Cerebellar nuclear complex (tissue), 1 donor: ENCODE data around the gene CIRBP.

ENCODE experiments used
- DNase-seq, 2 experiments: peaks; one replicate each; lab custom pipeline; 2025; lab: John Stamatoyannopoulos, UW

The CIRBP gene

DNA sequence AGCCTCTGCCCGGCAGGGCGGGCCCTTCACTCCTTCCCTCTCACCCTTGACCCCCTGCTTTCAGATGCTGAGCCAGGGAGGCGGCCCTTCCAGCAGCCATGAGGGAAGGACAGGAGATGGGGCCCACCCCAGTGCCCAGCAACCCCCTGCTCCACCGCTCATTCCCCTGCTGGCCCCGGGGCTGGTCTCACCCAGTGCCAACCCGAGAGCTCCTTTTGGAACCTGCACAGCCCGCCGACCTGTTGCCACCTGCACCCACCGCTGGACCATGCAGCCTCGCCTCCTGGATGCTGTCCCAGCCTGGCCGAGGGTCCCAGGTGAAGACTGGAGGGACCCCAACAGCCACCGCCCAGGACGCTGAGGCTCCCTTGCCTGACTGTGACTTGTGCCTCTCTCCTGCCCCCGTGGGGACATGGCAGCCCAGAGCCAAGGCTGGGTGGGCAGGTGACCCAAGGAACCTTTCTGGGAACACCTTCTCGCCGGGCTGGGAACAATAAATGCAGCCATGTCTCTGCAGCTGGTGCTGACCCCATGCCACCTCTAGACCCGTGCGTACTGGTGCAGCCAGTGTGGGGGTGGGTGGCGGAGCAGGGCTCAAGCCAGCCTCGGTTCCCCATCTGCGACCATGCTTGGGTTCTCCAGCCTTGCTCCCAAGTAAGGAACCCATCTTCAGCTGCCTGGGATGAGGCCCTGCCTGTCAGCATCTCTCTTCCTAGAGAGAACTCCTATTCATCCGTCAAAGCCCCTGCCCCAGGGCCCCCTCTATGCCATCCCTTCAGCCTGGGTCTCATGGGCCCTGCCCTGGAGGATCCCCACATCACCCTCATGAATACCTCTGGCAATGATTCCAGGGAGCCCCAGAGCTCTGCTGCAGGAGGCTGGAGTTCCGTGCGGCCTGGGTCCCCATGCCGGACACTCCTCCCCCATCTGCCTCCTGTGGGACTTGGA is 9.9 kb downstream of the CIRBP start:
- DNase-seq: no peak

DNA sequence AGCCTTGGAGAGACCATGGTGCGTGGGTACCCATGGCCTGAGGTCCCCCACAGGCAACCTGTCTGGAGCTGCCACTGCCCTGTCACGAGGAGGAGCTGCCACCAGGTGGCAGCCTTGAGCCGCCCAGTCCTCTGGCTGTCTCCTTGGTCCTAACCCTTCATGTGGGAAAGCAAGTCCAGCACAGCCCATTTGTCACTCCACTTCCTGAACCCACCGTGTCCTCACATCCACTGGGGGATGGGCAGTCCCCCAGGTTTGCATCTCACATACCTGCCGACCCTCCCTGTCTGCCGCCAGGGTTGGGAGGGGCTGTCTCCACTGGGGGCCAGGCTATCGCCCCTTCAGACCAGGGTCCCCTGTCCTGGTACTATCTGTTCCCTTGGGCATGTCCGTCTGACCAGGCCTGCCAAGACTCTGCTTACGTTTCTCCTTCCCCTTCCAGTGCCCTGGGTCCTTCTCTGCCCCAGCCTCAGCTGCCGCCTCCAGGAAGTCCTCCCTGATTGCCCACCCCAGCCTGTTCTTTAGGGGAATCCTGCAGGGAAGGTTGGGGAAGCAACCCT is 10.7 kb downstream of the CIRBP start:
- peak in 1 of 2 experiments; percentile 43 for DNase-seq

DNA sequence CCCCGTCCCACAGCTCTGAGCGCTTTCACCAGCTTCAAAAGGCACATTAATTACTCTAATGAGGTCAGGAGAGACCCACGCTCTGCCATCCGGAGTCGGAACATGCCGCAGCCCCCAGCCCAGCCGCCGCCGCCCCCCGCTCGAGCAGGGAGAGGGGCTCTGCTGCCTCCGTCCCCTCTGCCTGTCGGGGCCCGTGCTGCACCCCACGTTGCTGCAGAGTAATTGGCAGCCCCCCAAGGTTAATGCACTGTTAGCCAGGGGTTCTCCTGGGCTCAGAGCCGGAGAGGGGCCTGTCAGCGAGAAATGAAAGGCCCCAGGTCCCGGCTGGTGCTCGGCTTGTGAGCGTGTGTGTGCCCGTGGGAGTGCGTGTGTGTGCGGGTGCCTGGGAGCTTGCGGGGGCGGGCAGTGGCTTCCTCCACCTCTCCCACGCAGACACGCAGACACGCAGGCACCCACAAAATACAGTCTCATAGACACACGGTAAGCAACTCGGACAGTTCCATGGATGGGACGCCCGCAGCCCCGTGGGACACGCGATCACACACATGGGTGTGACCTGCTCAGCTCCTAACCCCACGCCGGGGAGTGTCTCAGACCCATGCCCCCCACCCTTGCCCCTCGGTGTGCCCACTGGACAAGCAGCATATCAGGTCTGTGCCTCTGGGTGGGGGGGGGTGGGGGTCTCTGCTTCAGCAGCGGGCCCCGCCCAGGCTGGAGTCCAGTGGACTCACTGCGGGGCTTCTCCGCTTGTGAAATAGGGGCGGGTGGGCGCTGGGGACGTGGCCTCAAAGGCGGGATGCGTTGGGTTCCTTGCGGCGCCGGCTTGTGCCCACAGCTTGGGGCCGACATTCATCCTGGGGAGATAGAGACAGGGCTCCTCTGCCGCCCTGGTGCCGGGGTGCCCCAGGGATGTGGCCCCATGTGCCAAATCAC is 11.8 kb downstream of the CIRBP start:
- DNase-seq: no peak

DNA sequence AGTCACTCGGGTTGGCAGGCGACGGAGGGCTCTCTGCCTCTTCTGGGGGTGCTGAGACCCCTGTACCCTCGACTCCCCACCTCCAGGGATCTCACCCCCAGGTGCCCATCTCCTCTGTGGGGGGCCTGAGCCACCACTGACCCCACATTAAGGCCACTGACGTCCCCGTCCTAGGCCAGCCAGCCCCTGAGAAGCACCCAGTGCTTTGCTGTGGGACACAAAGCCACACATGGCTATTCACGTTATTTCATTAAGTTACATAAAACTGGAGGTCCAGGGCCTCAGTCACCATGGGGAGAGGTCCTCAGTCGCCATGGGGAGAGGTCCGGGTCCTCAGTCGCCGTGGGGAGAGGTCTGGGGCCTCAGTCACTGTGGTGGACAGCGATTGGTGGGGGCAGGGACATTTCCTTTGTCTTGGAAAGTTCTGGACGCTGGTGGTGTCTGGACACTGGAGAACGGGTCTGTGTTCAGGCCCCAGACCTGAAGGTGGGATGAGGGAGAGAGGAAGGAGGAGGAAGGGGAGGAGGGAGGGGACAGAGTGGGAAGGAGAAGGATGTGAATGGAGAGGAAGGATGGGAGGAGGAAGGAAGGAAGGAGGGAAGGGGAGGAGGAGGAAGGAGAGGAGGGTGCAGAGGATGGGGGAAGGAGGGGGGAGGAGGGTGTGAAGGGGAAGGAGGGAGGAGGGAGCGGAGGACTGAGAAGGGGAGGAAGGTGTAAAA is 12.6 kb downstream of the CIRBP start:
- no peak for DNase-seq

DNA sequence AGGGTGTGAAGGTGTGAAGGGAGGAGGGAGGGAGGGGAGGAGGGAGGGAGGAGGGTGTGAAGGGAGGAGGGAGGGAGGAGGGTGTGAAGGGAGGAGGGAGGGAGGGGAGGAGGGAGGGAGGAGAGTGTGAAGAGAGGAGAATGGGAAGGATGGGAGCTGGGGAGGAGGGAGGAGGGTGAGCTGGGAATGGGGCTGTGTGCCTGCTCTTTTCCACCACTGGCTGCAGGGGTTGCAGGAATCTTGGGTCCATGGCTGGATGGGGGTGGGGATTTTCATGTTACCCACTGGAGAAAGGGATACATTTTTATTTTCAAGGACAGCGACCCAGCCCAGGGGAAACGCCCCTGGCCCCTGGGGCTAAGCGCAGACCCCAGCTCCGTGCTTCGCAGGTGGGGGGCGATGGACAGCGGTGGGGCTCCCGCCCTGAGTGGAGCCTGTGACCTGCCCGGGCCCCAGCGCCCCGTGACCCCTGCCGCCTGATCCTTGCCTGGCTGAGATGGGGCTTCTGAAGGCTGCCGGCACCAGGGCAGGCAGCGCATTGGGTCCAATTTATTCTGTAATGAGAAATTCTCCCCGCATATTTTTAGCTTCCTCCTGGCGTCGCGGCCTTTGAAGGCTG is 13.6 kb downstream of the CIRBP start:
- DNase-seq: no peak

DNA sequence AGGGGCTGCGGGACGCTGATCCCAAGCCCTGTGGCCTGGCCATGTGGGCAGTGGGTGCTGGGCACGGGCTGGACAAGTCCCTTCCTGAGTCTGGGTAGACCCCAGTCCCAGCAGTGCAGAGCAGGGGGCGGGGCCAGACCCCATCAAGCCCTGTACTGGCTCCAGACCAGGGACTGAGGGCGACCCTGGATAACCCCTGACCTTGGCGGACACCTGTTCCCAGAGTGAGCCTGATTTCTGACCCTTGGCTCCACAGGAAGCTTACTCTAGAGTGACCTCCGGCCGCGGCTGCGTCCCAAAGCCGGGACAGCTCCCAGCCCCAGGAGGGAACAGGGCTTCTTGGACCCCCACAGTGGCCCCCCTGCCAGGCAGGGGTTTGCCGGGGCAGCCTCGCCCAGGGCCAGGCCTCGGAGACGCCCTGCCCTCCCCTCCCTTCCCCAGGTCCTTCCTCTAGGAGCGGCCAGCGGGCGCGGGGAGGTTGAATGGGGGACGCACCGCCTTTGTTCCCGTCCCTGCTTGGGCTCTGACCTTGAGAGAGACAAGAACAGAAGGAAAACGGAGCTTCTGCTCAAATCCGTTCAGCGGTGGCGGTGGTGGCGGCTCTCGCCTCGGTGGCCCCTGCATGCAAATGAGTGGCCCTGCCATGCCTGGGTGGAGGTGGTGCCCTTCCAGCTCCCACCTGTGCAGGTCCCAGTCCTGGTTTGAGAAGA is 14.2 kb downstream of the CIRBP start:
- no peak for DNase-seq

DNA sequence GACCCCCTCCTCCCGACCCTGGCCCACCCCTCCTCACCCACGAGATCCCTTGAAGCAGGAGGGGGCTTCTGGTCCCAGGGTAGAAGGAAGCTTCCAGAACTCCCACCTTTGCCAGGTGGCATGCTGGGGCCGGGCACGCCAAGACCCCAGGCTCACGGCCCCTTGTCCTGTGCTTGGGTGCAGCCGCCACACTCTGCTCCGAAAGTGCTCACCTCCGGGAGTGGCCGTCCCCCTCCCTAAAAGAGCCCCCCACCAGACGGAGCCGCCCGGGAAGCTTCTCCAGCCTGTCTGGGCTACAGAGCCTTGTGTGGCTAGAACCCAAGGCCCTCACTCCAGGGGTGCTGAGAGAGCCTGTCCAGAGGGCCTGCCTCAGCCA is 14.8 kb downstream of the CIRBP start:
- DNase-seq: no peak

DNA sequence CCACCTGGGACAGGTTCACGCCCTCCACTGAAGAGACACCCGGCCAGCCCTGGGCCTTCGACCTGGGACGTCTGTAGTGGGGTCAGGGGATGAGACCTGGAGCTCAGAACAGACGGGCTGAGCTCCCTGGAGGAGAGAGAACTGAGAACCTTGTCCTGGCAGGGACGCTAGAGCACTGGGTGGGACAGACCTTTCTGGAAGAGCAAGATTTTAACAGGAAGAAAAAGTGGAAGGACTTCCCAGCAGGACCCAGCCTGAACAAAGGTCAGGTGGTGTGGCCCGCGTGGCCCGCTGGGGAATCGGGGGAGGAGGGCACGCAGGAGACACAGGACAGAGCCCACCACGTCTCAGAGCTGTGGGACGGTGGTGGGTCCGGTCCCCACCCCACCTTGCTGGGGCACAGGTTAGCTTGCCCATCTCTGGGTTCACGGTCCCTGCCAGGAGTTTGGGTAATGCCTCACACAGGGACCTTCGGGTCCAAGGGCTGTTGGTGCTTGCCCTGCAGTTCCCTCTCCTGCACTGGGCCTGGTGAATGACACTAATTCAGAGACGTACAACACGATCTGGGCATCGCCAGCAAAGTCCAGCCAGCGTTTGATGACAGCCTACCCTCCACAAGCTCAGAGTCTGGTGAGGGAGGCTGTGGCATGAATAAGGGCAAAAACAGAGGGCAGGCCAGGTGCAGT is 15.3 kb downstream of the CIRBP start:
- DNase-seq: no peak

DNA sequence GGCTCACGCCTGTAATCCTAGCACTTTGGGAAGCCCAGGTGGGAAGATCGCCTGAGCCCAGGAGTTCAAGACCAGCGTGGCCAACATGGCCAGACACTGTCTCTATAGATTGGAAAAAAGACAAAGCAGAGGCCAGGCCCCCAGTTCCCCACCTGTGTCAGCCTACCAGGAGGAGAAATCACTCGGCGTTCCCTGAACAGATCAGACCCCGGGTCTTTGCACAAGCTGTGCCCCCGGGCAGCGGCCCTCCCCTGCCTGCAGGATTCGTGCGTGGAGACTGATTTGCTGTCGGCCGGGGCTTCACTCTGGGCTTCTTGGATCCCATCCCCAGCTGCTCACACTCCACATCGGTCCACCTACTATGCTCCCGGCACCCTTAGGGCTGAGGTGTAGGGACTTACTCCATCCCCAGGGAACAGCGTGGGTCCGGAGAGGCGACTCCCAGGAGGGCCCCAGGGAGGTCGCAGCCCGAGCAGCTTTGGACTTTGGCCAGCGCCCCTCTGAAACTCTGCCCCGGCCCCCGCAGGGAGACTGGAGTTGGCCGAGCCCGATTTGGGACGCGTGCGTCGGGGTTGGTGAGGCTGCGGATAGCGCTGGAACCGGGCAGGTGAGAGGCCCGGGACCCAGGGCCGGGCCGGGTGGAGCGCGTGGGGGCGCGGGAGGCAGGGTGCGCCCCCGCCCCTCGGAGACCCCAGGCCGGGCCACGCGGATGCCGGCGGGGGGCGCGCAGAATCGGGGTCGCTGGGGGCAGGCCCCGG is 16.0 kb downstream of the CIRBP start:
- no peak for DNase-seq

DNA sequence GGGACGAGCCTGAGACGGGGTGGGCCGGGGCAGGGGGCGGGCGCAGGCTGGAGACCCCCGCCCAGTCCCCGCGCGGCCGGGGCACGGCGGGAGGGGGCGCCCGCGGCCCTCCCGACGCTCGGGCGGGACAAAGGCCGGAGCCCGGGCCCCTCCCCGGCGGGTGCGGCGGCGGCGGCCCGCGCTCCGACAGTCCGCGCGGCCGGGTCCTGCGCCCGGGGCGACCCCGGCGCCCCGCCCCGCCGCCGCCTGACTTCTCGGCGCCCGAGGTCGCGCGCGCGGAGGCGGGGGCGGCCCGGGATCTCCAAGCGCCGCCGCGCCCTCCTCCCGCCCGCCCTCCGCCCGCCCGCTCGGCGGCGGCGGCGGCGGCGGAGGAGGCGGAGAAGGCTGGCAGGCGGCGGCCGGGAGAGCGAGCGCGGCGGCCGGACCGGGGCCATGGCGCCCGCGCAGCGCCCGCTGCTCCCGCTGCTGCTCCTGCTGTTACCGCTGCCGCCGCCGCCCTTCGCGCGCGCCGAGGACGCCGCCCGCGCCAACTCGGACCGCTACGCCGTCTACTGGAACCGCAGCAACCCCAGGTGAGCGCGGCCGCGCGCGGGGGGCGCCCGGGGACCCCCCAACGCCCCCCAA is 16.7 kb downstream of the CIRBP start, which contains the start of gene EFNA2:
TSS of gene EFNA2 (plus strand) at position 137 of the 624 bp plus-strand sequence. CDS start at position 433, 296 bp downstream.
- no peak for DNase-seq

DNA sequence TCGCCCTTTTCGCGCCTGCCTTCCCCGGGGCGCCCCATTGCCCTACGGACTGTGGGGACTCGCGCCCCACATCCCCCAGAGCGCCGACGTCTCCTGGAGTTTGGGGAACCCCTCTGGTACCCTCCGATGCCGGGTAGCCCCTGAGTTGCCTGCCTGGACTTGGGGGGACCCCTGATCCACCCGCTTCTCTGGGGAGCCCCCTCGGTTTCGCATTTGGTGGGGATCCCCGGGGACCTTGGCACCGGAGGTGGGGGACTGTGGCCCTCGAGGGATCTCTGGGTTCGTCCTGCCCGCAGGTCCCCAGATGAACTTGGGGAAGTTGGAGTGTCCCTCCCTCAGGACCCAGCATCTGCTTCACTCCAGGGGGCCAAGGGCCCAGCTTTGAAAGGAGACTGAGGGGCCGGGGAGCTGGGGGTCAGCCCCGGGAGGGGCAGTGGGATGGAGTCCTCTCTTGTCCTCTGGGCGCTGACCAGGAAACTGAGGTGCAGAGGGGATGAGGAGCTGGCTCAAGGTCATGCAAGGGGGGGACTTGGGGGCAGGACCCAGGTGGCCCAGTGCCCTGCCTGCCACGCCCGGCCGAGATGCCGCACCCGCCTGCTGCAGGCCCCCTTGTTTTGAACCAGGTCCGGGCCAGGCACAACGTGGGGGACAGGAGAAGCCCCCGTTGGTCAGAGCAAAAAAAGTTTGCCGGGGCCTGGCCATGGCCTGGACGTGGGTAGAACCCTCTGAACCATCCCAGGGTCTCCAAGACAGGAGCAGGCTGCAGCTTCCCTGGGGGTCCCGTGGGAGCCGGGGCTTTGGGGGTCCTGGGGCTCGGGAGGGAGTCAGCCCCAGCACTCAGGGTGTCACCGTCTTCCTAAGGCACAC is 17.6 kb downstream of the CIRBP start:
- no peak for DNase-seq

DNA sequence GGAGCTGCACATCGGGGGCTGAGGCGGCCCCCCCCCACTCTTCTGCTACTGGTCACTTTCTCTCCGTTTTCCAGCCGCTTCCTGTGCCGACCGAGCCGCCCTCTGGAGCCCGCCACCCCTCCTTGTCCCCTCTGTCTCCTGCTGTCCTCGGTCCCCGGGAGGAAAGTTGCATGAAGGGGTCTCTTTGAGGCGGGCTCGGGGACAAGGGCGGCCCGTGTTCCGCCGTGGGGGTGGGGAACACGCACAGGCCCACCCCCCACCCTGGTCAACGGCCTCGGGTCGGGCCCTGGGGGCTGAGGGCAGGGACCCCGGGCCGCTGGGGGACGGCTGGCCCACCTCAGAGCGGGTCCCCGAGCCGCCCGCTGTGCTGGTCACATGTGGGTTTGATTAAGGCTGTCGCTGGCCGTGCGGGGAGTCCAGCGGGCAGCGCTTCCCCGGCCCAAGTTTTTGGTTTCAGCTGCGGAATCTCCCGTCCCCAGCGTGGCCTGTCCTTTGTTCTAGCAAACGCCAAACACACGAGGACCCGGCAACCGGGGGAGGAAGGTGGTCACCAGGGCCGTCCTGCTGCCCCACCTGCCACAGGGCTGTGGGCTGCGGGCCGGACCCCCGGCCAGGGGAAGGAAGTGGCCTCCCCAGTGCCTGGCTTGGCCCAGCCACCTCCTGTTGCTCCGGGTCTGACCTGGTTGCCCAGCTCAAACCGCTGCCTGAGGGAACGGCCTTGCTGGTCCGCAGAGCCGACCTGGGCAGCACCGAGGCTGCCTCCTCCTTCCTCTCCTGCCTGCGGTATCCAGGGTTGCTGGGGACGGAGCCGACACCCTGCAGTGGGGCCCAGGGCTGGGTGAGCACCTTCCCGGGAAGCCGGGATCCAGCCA is 18.5 kb downstream of the CIRBP start:
- DNase-seq: no peak

DNA sequence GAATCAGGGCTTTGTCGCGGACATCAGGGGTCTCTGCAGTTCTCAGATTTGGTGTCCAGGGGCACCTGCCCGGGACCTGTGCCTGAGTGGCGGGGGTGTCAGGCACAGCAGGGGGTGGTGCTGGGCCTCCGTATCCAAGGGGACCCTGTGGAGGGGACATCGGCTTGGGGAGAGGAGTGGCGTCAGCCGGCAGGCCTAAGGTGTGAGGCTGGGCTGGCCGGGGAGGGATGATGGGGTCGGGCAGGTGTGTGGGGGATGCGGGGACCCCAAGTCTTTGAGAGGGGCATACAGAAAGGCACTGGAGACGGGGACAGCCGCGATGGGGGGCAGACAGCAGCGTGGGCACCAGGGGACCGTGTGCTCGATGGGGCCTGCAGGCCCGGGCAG is 19.1 kb downstream of the CIRBP start:
- DNase-seq: no peak

DNA sequence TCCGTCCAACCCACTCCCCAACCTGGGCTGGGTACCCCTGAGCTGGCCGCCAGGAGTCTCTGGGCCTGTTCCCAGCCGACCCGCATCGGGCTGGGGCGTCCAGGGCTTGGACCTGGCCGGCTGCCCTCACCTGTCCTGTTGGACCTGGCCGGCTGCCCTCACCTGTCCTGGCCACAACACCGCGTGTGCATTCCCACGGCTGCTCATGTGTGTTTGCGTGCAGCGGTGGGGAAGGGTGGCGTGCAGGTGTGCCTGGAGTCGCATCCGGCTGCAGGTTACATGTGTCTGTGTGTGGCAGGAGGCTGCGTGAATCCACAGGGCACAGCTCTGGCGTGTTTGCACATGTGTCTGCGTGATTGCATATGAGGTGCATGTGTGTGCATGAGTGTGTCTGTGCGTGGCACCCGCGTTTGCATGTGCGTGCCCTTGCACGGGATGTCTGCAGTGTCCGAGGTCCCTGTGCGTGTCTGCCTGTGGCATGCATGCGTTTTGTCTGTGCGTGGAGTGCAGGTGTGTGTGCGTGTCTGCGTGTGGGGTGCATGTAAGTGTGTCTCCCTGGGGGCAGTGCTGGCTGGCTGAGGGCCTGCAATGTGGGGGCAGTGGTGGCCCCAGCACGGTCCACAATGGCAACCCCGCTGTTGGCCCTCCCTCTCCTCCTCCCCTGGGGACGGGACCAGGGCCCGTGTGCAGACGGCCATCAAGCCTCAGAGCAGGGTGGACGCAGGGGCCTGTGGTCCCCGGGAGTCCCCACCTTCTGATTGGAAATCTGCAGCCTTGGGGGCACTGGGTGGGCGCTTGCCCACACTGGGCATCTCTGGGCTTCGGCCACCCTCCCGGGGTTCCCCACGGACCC is 19.9 kb downstream of the CIRBP start:
- DNase-seq: no peak

DNA sequence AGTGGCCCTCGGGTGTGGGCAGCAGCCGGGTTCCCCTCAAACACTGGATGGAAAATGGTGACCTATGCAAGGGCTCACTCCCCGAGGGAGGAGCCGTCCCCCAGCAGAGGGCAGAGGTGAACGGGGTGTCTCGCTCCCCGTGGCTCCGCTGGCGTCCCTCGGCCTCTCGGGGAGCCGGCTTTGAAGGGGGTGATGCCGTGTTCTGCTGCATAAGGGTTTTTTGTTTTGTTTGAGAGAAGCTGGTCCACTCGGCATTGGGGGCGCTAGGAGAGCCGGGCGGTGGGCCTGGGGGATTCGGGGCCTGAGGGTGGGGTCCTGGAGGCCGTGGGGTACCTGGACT is 20.5 kb downstream of the CIRBP start:
- DNase-seq: no peak

DNA sequence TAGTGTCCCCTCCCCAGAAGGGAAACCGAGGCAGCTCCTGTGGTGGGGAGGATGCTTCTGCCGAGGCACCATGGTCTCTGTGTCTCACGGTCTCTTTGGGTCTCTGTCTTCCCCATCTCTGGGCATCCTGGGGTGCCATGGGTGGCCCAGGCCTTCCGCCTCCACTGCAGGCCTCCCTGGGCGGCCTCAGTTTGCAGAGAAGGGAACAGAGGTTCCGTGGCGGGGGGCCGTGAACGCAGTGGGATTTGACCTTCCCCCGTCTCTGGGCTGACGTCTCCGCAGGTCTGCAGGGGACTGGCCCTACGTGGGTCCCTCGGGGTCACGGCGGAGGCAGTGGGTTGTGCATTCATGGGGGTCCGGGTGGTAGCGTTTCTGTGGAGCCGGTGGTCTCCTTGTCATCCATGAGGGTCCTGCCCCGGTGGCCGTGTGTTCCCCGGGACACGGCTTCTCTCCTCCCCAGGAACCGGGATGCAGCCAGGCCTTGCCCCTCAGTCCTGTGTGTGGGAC is 21.1 kb downstream of the CIRBP start:
- no peak for DNase-seq
